ENCODE measurements around the gene CCDC192.
"Not testable (repeated sequence)": the region's sequence is repeated elsewhere in the genome, so short reads cannot be mapped to it uniquely, and the experiment has no call there.

Gene CCDC192

DNA sequence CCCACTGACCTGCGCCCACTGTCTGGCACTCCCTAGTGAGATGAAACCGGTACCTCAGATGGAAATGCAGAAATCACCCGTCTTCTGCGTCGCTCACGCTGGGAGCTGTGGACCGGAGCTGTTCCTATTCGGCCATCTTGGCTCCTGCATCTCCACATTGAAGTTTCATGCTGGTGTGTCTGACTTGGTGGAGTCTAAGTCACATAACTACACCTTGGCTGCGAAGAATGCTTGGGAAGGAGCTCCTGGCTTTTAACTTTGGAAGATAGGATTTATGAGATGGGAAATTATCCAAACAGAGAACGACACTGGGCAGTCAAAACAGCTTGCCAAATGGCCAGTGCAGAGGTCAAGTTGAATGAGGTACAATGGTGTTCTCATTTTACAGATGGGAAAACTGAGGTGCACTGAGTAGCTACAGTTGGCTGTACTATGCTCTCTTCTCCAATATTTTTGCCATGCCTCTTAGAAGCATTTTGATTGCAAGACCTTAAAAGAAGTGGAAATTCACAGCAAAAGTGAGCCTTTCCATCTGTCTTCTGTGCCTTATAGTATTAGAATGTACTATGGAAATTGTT lies 36.7 kb downstream of the CCDC192 start:
- H4K20me1 ChIP-seq = no peaks in the 10 kb centered on the region
- H3K9ac ChIP-seq = no peak overlapping the region
- TF ChIP-seq Cebpa-rat (IDR thresholded peaks at IDR 0.05) = no peak
- no peaks in the 10 kb centered on the region for H3K4me1 ChIP-seq
- H3K27me3 ChIP-seq = no peaks in the 10 kb centered on the region
- H3K4me3 ChIP-seq = no peak overlapping the region
- H3K4me2 ChIP-seq = no peak overlapping the region
- no peak overlapping the region for H3K27ac ChIP-seq
- H3K36me3 ChIP-seq = no peaks in the 10 kb centered on the region
- H3K9me3 ChIP-seq = no peaks in the 10 kb centered on the region

DNA sequence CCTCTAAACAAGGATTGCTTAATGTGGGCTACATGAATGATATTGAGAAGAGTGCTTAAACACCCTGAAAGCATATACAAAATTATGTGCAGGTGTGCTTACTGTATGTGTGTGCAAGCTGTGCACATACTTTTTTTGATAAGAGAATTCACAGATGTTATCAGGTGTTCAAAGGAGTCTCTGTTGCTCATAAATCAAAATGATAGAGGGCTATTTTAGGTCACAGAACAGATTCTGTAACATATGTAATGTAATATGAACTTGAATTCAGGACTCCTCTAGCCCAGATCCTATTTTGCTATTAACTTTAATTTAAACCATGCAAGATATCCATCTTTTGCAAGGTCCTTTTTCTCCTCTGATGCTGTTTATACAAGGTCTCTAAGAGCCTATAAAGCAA lies 38.2 kb downstream of the CCDC192 start:
- TF ChIP-seq Cebpa-rat (IDR thresholded peaks at IDR 0.05) = no peak
- no peak overlapping the region for H3K9ac ChIP-seq
- no peaks in the 10 kb centered on the region for H3K27me3 ChIP-seq

DNA sequence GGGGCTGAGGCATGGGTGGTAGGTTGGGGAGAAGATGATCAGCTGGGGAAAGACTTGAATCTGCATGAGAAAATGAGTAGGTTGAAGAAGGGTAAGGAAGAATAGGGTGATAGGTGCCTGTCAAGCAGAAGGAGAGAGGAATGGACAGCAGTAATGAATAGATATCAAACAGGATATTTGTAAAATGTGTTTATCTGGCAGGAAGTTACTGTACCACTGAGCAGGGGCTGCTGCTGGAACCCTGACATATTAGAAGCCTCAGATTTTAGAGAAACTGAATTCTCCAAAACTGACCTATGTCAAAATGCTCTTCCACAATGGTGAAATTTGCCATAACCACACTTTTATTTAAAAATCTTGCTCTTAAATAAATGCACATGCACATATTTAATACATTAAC lies 41.0 kb downstream of the CCDC192 start:
- Histone ChIP-seq H4K20me1 (no peaks in the 10 kb centered on the region), H3K36me3 (no peaks in the 10 kb centered on the region), H3K4me2 (no peak overlapping the region), H3K27me3 (no peaks in the 10 kb centered on the region), H3K27ac (no peak overlapping the region), H3K4me1 (no peaks in the 10 kb centered on the region), H3K4me3 (no peak overlapping the region), H3K9ac (no peak overlapping the region), H3K9me3 (no peaks in the 10 kb centered on the region)
- no peak for TF ChIP-seq Cebpa-rat (IDR thresholded peaks at IDR 0.05)

More for the DNA sequence above, 38.2 kb downstream of the CCDC192 start:
- Histone ChIP-seq H3K4me3 (no peak overlapping the region), H3K36me3 (no peaks in the 10 kb centered on the region), H4K20me1 (no peaks in the 10 kb centered on the region), H3K4me2 (no peak overlapping the region), H3K27ac (no peak overlapping the region), H3K4me1 (no peaks in the 10 kb centered on the region), H3K9me3 (no peaks in the 10 kb centered on the region)

DNA sequence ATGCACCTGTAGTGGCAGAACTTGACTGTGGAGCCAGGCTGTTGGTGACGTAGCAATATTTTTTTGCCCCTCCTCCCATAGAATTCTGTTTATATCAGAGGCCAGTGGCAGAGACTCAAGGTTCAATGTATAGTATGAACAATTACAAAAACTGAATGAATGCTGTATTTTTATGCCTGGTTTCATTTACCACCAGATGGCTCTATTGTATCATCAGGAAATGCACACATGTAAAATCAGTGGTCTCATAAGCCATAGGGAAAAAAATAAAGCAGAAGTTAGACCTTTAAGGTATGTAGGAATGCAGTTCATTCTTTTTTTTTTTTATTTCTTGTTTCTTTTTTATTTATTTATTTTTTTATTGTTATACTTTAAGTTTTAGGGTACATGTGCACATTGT lies 43.6 kb downstream of the CCDC192 start:
- Histone ChIP-seq H3K27ac (no peak overlapping the region), H3K27me3 (no peaks in the 10 kb centered on the region), H4K20me1 (no peaks in the 10 kb centered on the region), H3K4me2 (no peak overlapping the region), H3K4me1 (no peaks in the 10 kb centered on the region), H3K9ac (no peak overlapping the region), H3K4me3 (no peak overlapping the region), H3K36me3 (no peaks in the 10 kb centered on the region), H3K9me3 (no peaks in the 10 kb centered on the region)
- TF ChIP-seq Cebpa-rat (IDR thresholded peaks at IDR 0.05) = no peak

DNA sequence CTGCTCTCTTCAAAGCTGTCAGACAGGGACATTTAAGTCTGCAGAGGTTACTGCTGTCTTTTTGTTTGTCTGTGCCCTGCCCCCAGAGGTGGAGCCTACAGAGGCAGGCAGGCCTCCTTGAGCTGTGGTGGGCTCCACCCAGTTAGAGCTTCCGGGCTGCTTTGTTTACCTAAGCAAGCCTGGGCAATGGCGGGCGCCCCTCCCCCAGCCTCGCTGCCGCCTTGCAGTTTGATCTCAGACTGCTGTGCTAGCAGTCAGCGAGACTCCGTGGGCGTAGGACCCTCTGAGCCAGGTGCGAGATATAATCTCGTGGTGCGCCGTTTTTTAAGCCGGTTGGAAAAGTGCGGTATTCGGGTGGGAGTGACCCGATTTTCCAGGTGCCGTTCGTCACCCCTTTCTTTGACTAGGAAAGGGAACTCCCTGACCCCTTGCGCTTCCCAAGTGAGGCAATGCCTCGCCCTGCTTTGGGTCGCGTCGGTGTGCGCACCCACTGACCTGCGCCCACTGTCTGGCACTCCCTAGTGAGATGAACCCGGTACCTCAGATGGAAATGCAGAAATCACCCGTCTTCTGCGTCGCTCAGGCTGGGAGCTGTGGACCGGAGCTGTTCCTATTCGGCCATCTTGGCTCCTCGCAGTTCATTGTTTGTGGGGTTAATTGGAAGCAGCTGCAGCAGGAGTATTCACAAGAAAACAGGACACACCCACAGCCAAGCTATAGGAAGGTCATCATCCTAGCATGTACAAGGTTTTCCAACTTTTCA lies 49.5 kb downstream of the CCDC192 start:
- not testable (repeated sequence) for H3K4me3 ChIP-seq, H3K36me3 ChIP-seq, H3K9ac ChIP-seq, H3K4me1 ChIP-seq, H3K27ac ChIP-seq, H4K20me1 ChIP-seq, H3K4me2 ChIP-seq, H3K27me3 ChIP-seq, H3K9me3 ChIP-seq

DNA sequence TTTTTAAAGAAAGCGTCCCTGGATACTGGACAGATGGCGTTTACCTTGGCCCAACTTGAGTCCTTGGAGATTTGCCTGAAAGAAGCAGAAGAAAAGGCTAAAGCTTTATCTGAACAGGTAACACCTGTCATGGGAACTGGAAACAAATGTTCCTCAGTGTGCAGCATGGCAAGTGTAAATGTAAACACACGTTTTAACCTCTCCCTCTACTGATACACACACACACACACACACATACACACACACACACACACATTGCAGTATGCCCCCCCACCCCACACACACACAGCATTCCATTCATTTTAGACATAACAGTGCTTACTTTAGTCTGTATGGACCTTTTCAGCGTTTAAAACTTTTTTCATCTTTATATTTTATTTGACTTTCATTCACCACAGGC lies 51.1 kb downstream of the CCDC192 start:
- H3K4me1 ChIP-seq = no peaks in the 10 kb centered on the region
- H3K27ac ChIP-seq = no peak overlapping the region
- no peaks in the 10 kb centered on the region for H3K27me3 ChIP-seq
- H3K9ac ChIP-seq = no peak overlapping the region
- TF ChIP-seq Cebpa-rat (IDR thresholded peaks at IDR 0.05) = no peak
- no peaks in the 10 kb centered on the region for H3K36me3 ChIP-seq
- no peaks in the 10 kb centered on the region for H3K9me3 ChIP-seq
- H3K4me3 ChIP-seq = no peak overlapping the region
- H3K4me2 ChIP-seq = no peak overlapping the region
- H4K20me1 ChIP-seq = no peaks in the 10 kb centered on the region

DNA sequence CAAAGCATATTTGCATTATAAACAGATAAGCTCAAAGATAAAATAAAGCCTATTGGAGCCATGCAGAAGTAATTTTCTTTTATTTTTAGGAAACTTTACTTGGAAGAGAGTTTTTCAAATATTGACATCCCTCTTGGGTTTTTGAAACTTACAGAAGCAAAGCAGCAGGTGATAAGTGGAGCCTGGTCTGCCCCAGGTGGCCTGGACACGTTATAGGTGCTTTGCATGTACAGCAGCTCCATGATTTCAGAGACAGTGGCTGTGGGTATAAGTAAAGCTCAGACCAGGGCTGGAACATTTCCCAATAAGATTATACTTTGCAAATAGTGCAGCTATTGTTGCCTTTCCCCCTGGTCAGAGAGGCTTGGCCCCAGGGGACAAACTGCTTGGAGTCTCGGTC lies 51.5 kb downstream of the CCDC192 start:
- Histone ChIP-seq H3K9me3 (no peaks in the 10 kb centered on the region), H3K27me3 (no peaks in the 10 kb centered on the region), H4K20me1 (no peaks in the 10 kb centered on the region), H3K36me3 (no peaks in the 10 kb centered on the region), H3K4me3 (no peak overlapping the region), H3K9ac (no peak overlapping the region), H3K27ac (no peak overlapping the region), H3K4me1 (no peaks in the 10 kb centered on the region), H3K4me2 (no peak overlapping the region)
- no peak for TF ChIP-seq Cebpa-rat (IDR thresholded peaks at IDR 0.05)

DNA sequence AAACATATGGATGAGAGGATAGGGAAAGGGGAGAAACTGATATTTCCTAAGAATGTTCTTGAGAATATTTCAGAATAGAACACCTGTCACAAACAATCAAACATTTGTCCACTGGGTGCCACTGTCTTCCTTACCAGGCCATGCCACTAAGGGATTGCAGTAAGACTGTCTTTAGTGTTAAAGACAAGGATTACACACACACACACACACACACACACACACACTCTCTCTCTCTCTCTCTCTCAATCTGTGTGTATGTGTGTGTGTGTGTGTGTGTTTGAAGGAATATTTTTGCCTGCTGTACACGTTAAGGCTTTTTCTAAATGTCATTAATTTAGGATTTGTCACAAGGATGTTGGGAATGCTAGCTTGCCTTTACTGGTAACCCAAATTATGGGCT lies 54.4 kb downstream of the CCDC192 start:
- no peak overlapping the region for H3K4me2 ChIP-seq
- H3K27ac ChIP-seq = no peak overlapping the region
- H3K27me3 ChIP-seq = no peaks in the 10 kb centered on the region
- no peak overlapping the region for H3K4me3 ChIP-seq
- no peaks in the 10 kb centered on the region for H4K20me1 ChIP-seq
- TF ChIP-seq Cebpa-rat (IDR thresholded peaks at IDR 0.05) = no peak
- no peaks in the 10 kb centered on the region for H3K36me3 ChIP-seq
- no peak overlapping the region for H3K9ac ChIP-seq
- no peaks in the 10 kb centered on the region for H3K9me3 ChIP-seq
- no peaks in the 10 kb centered on the region for H3K4me1 ChIP-seq

DNA sequence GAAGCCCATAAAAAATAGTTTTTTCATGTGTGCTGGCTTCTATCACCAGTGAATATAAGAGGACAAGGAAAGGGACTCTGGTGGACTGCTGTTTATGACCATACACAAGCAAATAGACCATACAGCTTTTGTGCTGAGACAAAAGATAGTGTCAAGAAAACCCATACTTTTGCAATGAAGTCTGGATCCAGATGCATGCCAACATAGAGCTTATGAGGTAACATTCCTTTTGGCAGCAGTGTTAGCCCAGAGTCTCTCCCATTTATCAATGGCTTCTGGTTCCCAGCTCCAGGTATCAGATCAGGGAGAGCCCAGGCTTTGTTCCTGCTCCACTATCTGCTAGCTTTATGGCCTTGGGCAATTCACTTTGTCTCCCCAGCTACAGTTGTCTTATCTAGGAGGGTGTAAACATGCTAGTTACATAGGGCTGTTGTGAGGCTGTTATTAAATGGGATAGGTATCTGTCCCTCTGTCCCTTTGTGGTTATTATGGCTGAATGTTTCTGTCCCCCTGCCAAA lies 55.6 kb downstream of the CCDC192 start:
- no peak for TF ChIP-seq Cebpa-rat (IDR thresholded peaks at IDR 0.05)
- H3K36me3 ChIP-seq = no peaks in the 10 kb centered on the region

DNA sequence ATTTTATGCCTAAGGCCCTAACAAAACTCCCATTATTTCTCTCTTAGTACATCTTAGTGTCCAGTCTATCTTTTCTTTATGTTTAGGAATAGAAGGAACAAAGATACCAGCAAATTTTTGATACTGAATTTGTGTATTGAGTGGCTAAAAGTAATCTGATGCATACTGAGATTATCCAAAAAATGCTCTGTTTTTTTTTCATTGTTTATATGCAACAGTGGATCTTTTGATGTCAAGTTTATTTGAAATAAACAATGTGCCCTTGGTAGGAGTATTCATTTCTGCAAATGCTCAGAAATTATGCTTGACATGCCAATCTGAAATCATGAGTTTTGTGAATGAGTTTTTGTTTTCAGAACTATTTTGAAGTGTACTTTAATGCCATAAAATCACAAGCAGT lies 58.7 kb downstream of the CCDC192 start:
- no peak for TF ChIP-seq Cebpa-rat (IDR thresholded peaks at IDR 0.05)
- Histone ChIP-seq H3K4me1 (no peaks in the 10 kb centered on the region), H3K4me2 (no peak overlapping the region), H3K27me3 (no peaks in the 10 kb centered on the region), H3K4me3 (no peak overlapping the region), H3K9me3 (no peaks in the 10 kb centered on the region), H4K20me1 (no peaks in the 10 kb centered on the region), H3K9ac (no peak overlapping the region), H3K27ac (no peak overlapping the region), H3K36me3 (no peaks in the 10 kb centered on the region)

More for the DNA sequence above, 55.6 kb downstream of the CCDC192 start:
- Histone ChIP-seq H3K9ac (no peak overlapping the region), H3K4me1 (no peaks in the 10 kb centered on the region), H3K4me2 (no peak overlapping the region), H3K27me3 (no peaks in the 10 kb centered on the region), H3K27ac (no peak overlapping the region), H3K4me3 (no peak overlapping the region), H4K20me1 (no peaks in the 10 kb centered on the region), H3K9me3 (no peaks in the 10 kb centered on the region)
